Gastrocnemius medialis (tissue), 4 donors: ENCODE results near the gene MYO3B. TPM values are rescaled to one million over a fixed set of nuclear protein-coding genes. Genes with fewer than 3 reads are reported as not detected.

Experiments
- ATAC-seq, 2 donors: fragments of 150-250 bp; one replicate each; pipeline ENCODE4 v1.9.1; 2016
- DNase-seq, 2 donors: peaks; one replicate each; pipeline ENCODE4 v3.0.0-alpha.2; 2019
- H3K27ac ChIP-seq, 4 donors: fragments of 200-600 bp; sonication (generic); 1 replicate in 1 of 4; 2 replicates in 3 of 4; pipeline ENCODE4 v1.5.1; 2016 to 2018; ENCODE audit warnings: mild to moderate bottlenecking in 2 of 4, moderate library complexity in 1 of 4
- H3K27me3 ChIP-seq, 3 donors: fragments of 200-600 bp; sonication (generic) in 2 of 3; 1 replicate in 1 of 3; 2 replicates in 2 of 3; pipeline versions ENCODE4 v1.5.1 to v1.6.0; 2016 to 2019; ENCODE audit warnings: mild to moderate bottlenecking in 1 of 3, moderate library complexity in 1 of 3
- H3K36me3 ChIP-seq, 2 donors: fragments of 200-600 bp; sonication (generic) in 1 of 2; one replicate each; pipeline ENCODE4 v1.5.1; 2017 to 2018
- H3K4me1 ChIP-seq, 2 donors: fragments of 200-600 bp; sonication (generic) in 1 of 2; one replicate each; pipeline ENCODE4 v1.5.1; 2016 to 2017; ENCODE audit warnings: mild to moderate bottlenecking in 2 of 2
- H3K4me3 ChIP-seq, 4 donors: fragments of 200-600 bp; sonication (generic) in 3 of 4; 1 replicate in 1 of 4; 2 replicates in 3 of 4; pipeline ENCODE4 v1.5.1; 2016 to 2019; ENCODE audit warnings: mild to moderate bottlenecking in 2 of 4
- H3K9me3 ChIP-seq, 3 donors: fragments of 200-600 bp; sonication (generic) in 2 of 3; 1 replicate in 1 of 3; 2 replicates in 2 of 3; pipeline ENCODE4 v1.5.1; 2016 to 2019
- CTCF ChIP-seq, 5 experiments: fragments of 450-650 bp in 3 of 5; fragments of 200-600 bp in 2 of 5; sonication (generic) in 2 of 5; IDR thresholded peaks in 4 of 5; conservative IDR thresholded peaks in 1 of 5; 1 replicate in 4 of 5; 2 replicates in 1 of 5; pipeline ENCODE4 v1.5.1; 2016 to 2019; ENCODE audit warnings: antibody characterized with exemption in 5 of 5, mild to moderate bottlenecking in 3 of 5, moderate library complexity in 3 of 5
- POLR2A ChIP-seq, 2 donors: fragments of 450-650 bp; IDR thresholded peaks; one replicate each; pipeline ENCODE4 v1.6.1; 2017; ENCODE audit warnings: antibody characterized with exemption in 2 of 2, mild to moderate bottlenecking in 2 of 2, moderate library complexity in 2 of 2
- in situ Hi-C, 4 donors: fragments of 200-750 bp; cut with MboI; loops; one replicate each; pipeline versions ENCODE4 v1.15.0 to v1.8.0; 2017; ENCODE audit warnings: low sequenced_read_pairs in 4 of 4
- intact Hi-C: fragments of 100-400 bp; cut with DNase I; formaldehyde crosslinking; loops from one replicate; pipeline ENCODE4 v1.15.1; 2023; ENCODE audit warnings: low total_unique reads
- total RNA-seq, 4 donors: library from RNA; depleted of rRNA; stranded (reverse); fragments of >200 nt; gene quantifications; one replicate each; pipeline versions ENCODE4 v1.1.0 to v1.2.3, GENCODE V29; 2016

The MYO3B gene
- total RNA-seq, 4 donors from 2014 or later: 0.07 to 0.27 TPM; not detected in 2

- H3K27me3 ChIP-seq: no peaks in the 10 kb centered on the region
- H3K4me1 ChIP-seq: no peaks in the 10 kb centered on the region
- no peak for TF ChIP-seq CTCF (IDR thresholded peaks at IDR 0.05 in 4 of 5, conservative IDR thresholded peaks at IDR 0.05 in 1 of 5)
- TF ChIP-seq POLR2A (IDR thresholded peaks at IDR 0.05): no peak
- ATAC-seq: no peak
- no peak overlapping the region for H3K27ac ChIP-seq
- H3K4me3 ChIP-seq: no peak overlapping the region
- no peaks in the 10 kb centered on the region for H3K36me3 ChIP-seq
- in situ Hi-C loops (no loop called here), intact Hi-C loops (no loop called here)
- DNase-seq: no peak
- no peaks in the 10 kb centered on the region for H3K9me3 ChIP-seq
Measured at GRCh38 chr2:170159060-170159459, 18.9 kb upstream of the MYO3B start.

- H3K27me3 ChIP-seq: no peaks in the 10 kb centered on the region
- no peak overlapping the region for H3K4me3 ChIP-seq
Measured at GRCh38 chr2:170161516-170162270, 16.3 kb upstream of the MYO3B start.

GRCh38 chr2:170162271-170162632, 15.7 kb upstream of the MYO3B start:
- H3K36me3 ChIP-seq: no peaks in the 10 kb centered on the region
- H3K27me3 ChIP-seq: no peaks in the 10 kb centered on the region
- peaks cover 0 to 5% of the 10 kb centered on the region in 2 donors for H3K4me1 ChIP-seq
- ATAC-seq: no peak
- H3K9me3 ChIP-seq: no peaks in the 10 kb centered on the region
- H3K4me3 ChIP-seq: no peak overlapping the region
- in situ Hi-C loops (no loop called here), intact Hi-C loops (no loop called here)
- TF ChIP-seq POLR2A (IDR thresholded peaks at IDR 0.05) (no peak), CTCF (IDR thresholded peaks at IDR 0.05 in 4 of 5, conservative IDR thresholded peaks at IDR 0.05 in 1 of 5) (no peak)
- DNase-seq: no peak
- H3K27ac ChIP-seq: no peak overlapping the region

More at GRCh38 chr2:170161516-170162270, 16.3 kb upstream of the MYO3B start:
- H3K27ac ChIP-seq: no peak overlapping the region
- ATAC-seq (no peak), DNase-seq (no peak)
- H3K36me3 ChIP-seq: no peaks in the 10 kb centered on the region
- peaks cover 0 to 3% of the 10 kb centered on the region in 2 donors for H3K4me1 ChIP-seq
- TF ChIP-seq POLR2A (IDR thresholded peaks at IDR 0.05): no peak
- no peak for TF ChIP-seq CTCF (IDR thresholded peaks at IDR 0.05 in 4 of 5, conservative IDR thresholded peaks at IDR 0.05 in 1 of 5)
- in situ Hi-C loops: no loop called here
- intact Hi-C loops: no loop called here
- no peaks in the 10 kb centered on the region for H3K9me3 ChIP-seq

GRCh38 chr2:170163411-170164065, 14.4 kb upstream of the MYO3B start:
- intact Hi-C loops (no loop called here), in situ Hi-C loops (no loop called here)
- no peaks in the 10 kb centered on the region for H3K27me3 ChIP-seq
- H3K4me3 ChIP-seq: no peak overlapping the region
- H3K9me3 ChIP-seq: no peaks in the 10 kb centered on the region
- no peak for ATAC-seq
- DNase-seq: no peak
- no peak for TF ChIP-seq CTCF (IDR thresholded peaks at IDR 0.05 in 4 of 5, conservative IDR thresholded peaks at IDR 0.05 in 1 of 5)
- TF ChIP-seq POLR2A (IDR thresholded peaks at IDR 0.05): no peak
- H3K4me1 ChIP-seq: peaks cover 0 to 5% of the 10 kb centered on the region in 2 donors
- H3K27ac ChIP-seq: no peak overlapping the region
- H3K36me3 ChIP-seq: no peaks in the 10 kb centered on the region
